ENCODE data around the gene MAGOHB. TPM values are rescaled to one million over a fixed set of nuclear protein-coding genes. Genes with fewer than 3 reads are reported as not detected.
A peak's percentile ranks its signal among the peaks of the same experiment; 100 is the strongest.

MAGOHB gene
- total and polyA plus RNA-seq, 2 of the 4 experiments (the other 2 are of a cell fraction): 6.3 to 20.3 TPM

- H3K9me3 ChIP-seq (ENCODE audit: control insufficient read depth, insufficient read depth, low read length): no peaks in the 10 kb centered on the region
- BruUV-seq (replicated peaks): no TSS peak
- H3K9ac ChIP-seq (ENCODE audit: low read depth, low read length): peak overlapping the region; percentile 81
- TF ChIP-seq MXI1 (IDR thresholded peaks at IDR 0.05; ENCODE audit: borderline replicate concordance, low read depth, low read length) (no peak), RFX5 (IDR thresholded peaks at IDR 0.05; ENCODE audit: low read depth, low read length) (no peak), NFE2L2 (IDR thresholded peaks at IDR 0.05; ENCODE audit: low read depth, low read length) (no peak), ELK1 (IDR thresholded peaks at IDR 0.05; ENCODE audit: borderline replicate concordance, low read depth, low read length) (no peak), FOS (IDR thresholded peaks at IDR 0.05; ENCODE audit: low read depth, low read length) (no peak), RAD21 (IDR thresholded peaks at IDR 0.05; ENCODE audit: low read length) (no peak), MAFK (IDR thresholded peaks at IDR 0.05; ENCODE audit: low read depth, low read length) (no peak), CEBPB (IDR thresholded peaks at IDR 0.05; ENCODE audit: low read depth, low read length) (no peak), POLR2A (IDR thresholded peaks at IDR 0.05; ENCODE audit: low read depth, low read length) (no peak), MAZ (IDR thresholded peaks at IDR 0.05; ENCODE audit: borderline replicate concordance, low read depth, low read length) (no peak), BHLHE40 (IDR thresholded peaks at IDR 0.05; ENCODE audit: low read depth, low read length) (no peak), SMC3 (IDR thresholded peaks at IDR 0.05; ENCODE audit: low read depth, low read length) (no peak), CHD1 (IDR thresholded peaks at IDR 0.05; ENCODE audit: low read depth, low read length) (no peak), RCOR1 (IDR thresholded peaks at IDR 0.05; ENCODE audit: insufficient replicate concordance, low read length) (no peak), CTCF (conservative IDR thresholded peaks at IDR 0.05; ENCODE audit: low read depth, low read length) (no peak), USF2 (IDR thresholded peaks at IDR 0.05; ENCODE audit: low read depth, low read length) (no peak)
- intact Hi-C loops (cut with micrococcal nuclease) (loop anchor here (10.0 kb wide), 1 partner anchor 581 kb away; no protein-coding TSS in a partner anchor), in situ Hi-C loops (cut with MboI; ENCODE audit: low sequenced_read_pairs) (no loop called here), dilution Hi-C loops (cut with HindIII; ENCODE audit: low sequenced_read_pairs, unreplicated experiment) (no loop called here)
- peak overlapping the region; percentile 57 for H3K4me2 ChIP-seq (ENCODE audit: low read depth, low read length)
- no peak for ATAC-seq (ENCODE audit: low read depth)
- DNase-seq: no peak
- H4K91ac ChIP-seq (ENCODE audit: insufficient read depth, low read depth, low read length): peak overlapping the region; percentile 84; the same call in 1 of the 2 replicates
- H3K36me3 ChIP-seq (ENCODE audit: control insufficient read depth, insufficient read depth, low read length): peaks cover 2% of the 10 kb centered on the region
- H2BK5ac ChIP-seq (ENCODE audit: low read depth, low read length, poor library complexity, severe bottlenecking): peak overlapping the region; percentile 82
- POLR2A ChIA-PET (ENCODE audit: unreplicated experiment): no interaction called here
- H2BK120ac ChIP-seq (ENCODE audit: low read depth, low read length): peak overlapping the region; percentile 83; the same call in 1 of the 2 replicates
- no peaks in the 10 kb centered on the region for H3K27me3 ChIP-seq (ENCODE audit: control insufficient read depth, insufficient read depth, low read length)
- no CpG with 5 or more reads among the region's 4 CpGs for WGBS, 2 experiments (ENCODE audit: extremely low coverage in 2 of 2, insufficient read length in 1 of 2)
- H3K56ac ChIP-seq (ENCODE audit: extremely low read depth, insufficient read depth, low read length): peak overlapping the region; percentile 88; the same call in 1 of the 2 replicates
- no peaks in the 10 kb centered on the region for H4K20me1 ChIP-seq (ENCODE audit: insufficient read depth, low read length)
- H2BK20ac ChIP-seq (ENCODE audit: low read depth, low read length): no peak overlapping the region
- peak overlapping the region; percentile 80 for H3K4me3 ChIP-seq (ENCODE audit: insufficient read depth, low read depth, low read length)
- peaks cover 6 to 19% of the 10 kb centered on the region in 2 experiments; a peak in 3 of 4 replicates for H3K79me1 ChIP-seq (ENCODE audit: low read depth in 1 of 2, low read length in 2 of 2)
- peak overlapping the region; percentile 86; the same call in 1 of the 2 replicates for H4K5ac ChIP-seq (ENCODE audit: low read depth, low read length)
- no peak overlapping the region for H2AFZ ChIP-seq (replicated peaks; ENCODE audit: low read length, poor library complexity)
- peak overlapping the region; percentile 93 for H3K14ac ChIP-seq (replicated peaks; ENCODE audit: low read depth, low read length)
- no peak overlapping the region for H3K18ac ChIP-seq (ENCODE audit: low read depth, low read length)
- peak overlapping the region; percentile 85 to 89 for H4K8ac ChIP-seq (ENCODE audit: low read depth in 2 of 2, low read length in 2 of 2)
- H3K4ac ChIP-seq (ENCODE audit: low read depth, low read length): peak overlapping the region; percentile 91; the same call in 1 of the 2 replicates
- H3K23ac ChIP-seq (ENCODE audit: low read depth, low read length): no peak overlapping the region
- peak overlapping the region; percentile 9; the same call in 1 of the 3 replicates for H2BK15ac ChIP-seq (ENCODE audit: low read depth, low read length)
- H3K27ac ChIP-seq (ENCODE audit: insufficient read depth, low read length): peak overlapping the region; percentile 66; the same call in 1 of the 2 replicates
- no peak overlapping the region for H2AK5ac ChIP-seq (ENCODE audit: low read depth, low read length)
- H2AK9ac ChIP-seq (replicated peaks; ENCODE audit: low read depth, low read length, poor library complexity): no peak overlapping the region
- peaks cover 4% of the 10 kb centered on the region; the same call in 1 of the 2 replicates for H3K9me1 ChIP-seq (ENCODE audit: insufficient read depth, low read length)
- H3K4me1 ChIP-seq (ENCODE audit: control insufficient read depth, insufficient read depth, low read length): peaks cover 8% of the 10 kb centered on the region
- CTCF ChIA-PET: interaction anchor here (0.5 to 1.5 kb wide), 3 partner anchors 10 to 247 kb away, joined by 3 to 4 read pairs (median 3); no protein-coding TSS in a partner anchor
Observed at GRCh38 chr12:10614056-10614370, 604 bp upstream of the MAGOHB start.
